Gastrocnemius medialis (tissue), 4 donors: ENCODE results near the gene IL17RE. TPM values are rescaled to one million over a fixed set of nuclear protein-coding genes. Genes with fewer than 3 reads are reported as not detected.
"Not testable (repeated sequence)": the region's sequence is repeated elsewhere in the genome, so short reads cannot be mapped to it uniquely, and the experiment has no call there.

Source experiments
- ATAC-seq, 2 donors: fragments of 150-250 bp; one replicate each; pipeline ENCODE4 v1.9.1; 2016
- DNase-seq, 2 donors: peaks; one replicate each; pipeline ENCODE4 v3.0.0-alpha.2; 2019
- H3K27ac ChIP-seq, 4 donors: fragments of 200-600 bp; sonication (generic); 1 replicate in 1 of 4; 2 replicates in 3 of 4; pipeline ENCODE4 v1.5.1; 2016 to 2018; ENCODE audit warnings: mild to moderate bottlenecking in 2 of 4, moderate library complexity in 1 of 4
- H3K27me3 ChIP-seq, 3 donors: fragments of 200-600 bp; sonication (generic) in 2 of 3; 1 replicate in 1 of 3; 2 replicates in 2 of 3; pipeline versions ENCODE4 v1.5.1 to v1.6.0; 2016 to 2019; ENCODE audit warnings: mild to moderate bottlenecking in 1 of 3, moderate library complexity in 1 of 3
- H3K36me3 ChIP-seq, 2 donors: fragments of 200-600 bp; sonication (generic) in 1 of 2; one replicate each; pipeline ENCODE4 v1.5.1; 2017 to 2018
- H3K4me1 ChIP-seq, 2 donors: fragments of 200-600 bp; sonication (generic) in 1 of 2; one replicate each; pipeline ENCODE4 v1.5.1; 2016 to 2017; ENCODE audit warnings: mild to moderate bottlenecking in 2 of 2
- H3K4me3 ChIP-seq, 4 donors: fragments of 200-600 bp; sonication (generic) in 3 of 4; 1 replicate in 1 of 4; 2 replicates in 3 of 4; pipeline ENCODE4 v1.5.1; 2016 to 2019; ENCODE audit warnings: mild to moderate bottlenecking in 2 of 4
- H3K9me3 ChIP-seq, 3 donors: fragments of 200-600 bp; sonication (generic) in 2 of 3; 1 replicate in 1 of 3; 2 replicates in 2 of 3; pipeline ENCODE4 v1.5.1; 2016 to 2019
- CTCF ChIP-seq, 5 experiments: fragments of 450-650 bp in 3 of 5; fragments of 200-600 bp in 2 of 5; sonication (generic) in 2 of 5; IDR thresholded peaks in 4 of 5; conservative IDR thresholded peaks in 1 of 5; 1 replicate in 4 of 5; 2 replicates in 1 of 5; pipeline ENCODE4 v1.5.1; 2016 to 2019; ENCODE audit warnings: antibody characterized with exemption in 5 of 5, mild to moderate bottlenecking in 3 of 5, moderate library complexity in 3 of 5
- POLR2A ChIP-seq, 2 donors: fragments of 450-650 bp; IDR thresholded peaks; one replicate each; pipeline ENCODE4 v1.6.1; 2017; ENCODE audit warnings: antibody characterized with exemption in 2 of 2, mild to moderate bottlenecking in 2 of 2, moderate library complexity in 2 of 2
- in situ Hi-C, 4 donors: fragments of 200-750 bp; cut with MboI; loops; one replicate each; pipeline versions ENCODE4 v1.15.0 to v1.8.0; 2017; ENCODE audit warnings: low sequenced_read_pairs in 4 of 4
- intact Hi-C: fragments of 100-400 bp; cut with DNase I; formaldehyde crosslinking; loops from one replicate; pipeline ENCODE4 v1.15.1; 2023; ENCODE audit warnings: low total_unique reads
- total RNA-seq, 4 donors: library from RNA; depleted of rRNA; stranded (reverse); fragments of >200 nt; gene quantifications; one replicate each; pipeline versions ENCODE4 v1.1.0 to v1.2.3, GENCODE V29; 2016

IL17RE gene
- total RNA-seq, 4 donors from 2014 or later, result 0.20 to 1.5 (median 0.64) TPM; not detected in 1

- intact Hi-C loops (no loop called here), in situ Hi-C loops (no loop called here)
- H3K4me3 ChIP-seq, result no peak overlapping the region
- TF ChIP-seq CTCF (IDR thresholded peaks at IDR 0.05 in 4 of 5, conservative IDR thresholded peaks at IDR 0.05 in 1 of 5) (no peak), POLR2A (IDR thresholded peaks at IDR 0.05) (no peak)
- H3K36me3 ChIP-seq, result no peaks in the 10 kb centered on the region
- H3K4me1 ChIP-seq, result peaks cover 0 to 7% of the 10 kb centered on the region in 2 donors
- H3K27me3 ChIP-seq, result no peaks in the 10 kb centered on the region
- DNase-seq (peak; percentile 30 to 61), ATAC-seq (peak in 1 of 2 donors; percentile 47)
- H3K9me3 ChIP-seq, result no peaks in the 10 kb centered on the region
- H3K27ac ChIP-seq, result peak overlapping the region in 2 of 4 donors; percentile 16 to 25
Measured at GRCh38 chr3:9864200-9864927, 38.3 kb upstream of the IL17RE start.

- peak overlapping the region in 1 of 4 donors; percentile 16 for H3K27ac ChIP-seq
- H3K4me1 ChIP-seq, H3K36me3 ChIP-seq, intact Hi-C loops, H3K9me3 ChIP-seq, H3K27me3 ChIP-seq, DNase-seq, ATAC-seq, in situ Hi-C loops, H3K4me3 ChIP-seq: not testable (repeated sequence)
Measured at GRCh38 chr3:9865125-9865637, 37.5 kb upstream of the IL17RE start.

GRCh38 chr3:9866639-9867038 is 36.0 kb upstream of the IL17RE start:
- peaks cover 0 to 7% of the 10 kb centered on the region in 2 donors for H3K4me1 ChIP-seq
- intact Hi-C loops (no loop called here), in situ Hi-C loops (no loop called here)
- H3K4me3 ChIP-seq, result no peak overlapping the region
- TF ChIP-seq CTCF (IDR thresholded peaks at IDR 0.05 in 4 of 5, conservative IDR thresholded peaks at IDR 0.05 in 1 of 5) (no peak), POLR2A (IDR thresholded peaks at IDR 0.05) (no peak)
- H3K9me3 ChIP-seq, result no peaks in the 10 kb centered on the region
- peak; percentile 63 to 78 for ATAC-seq
- no peak overlapping the region for H3K27ac ChIP-seq
- no peaks in the 10 kb centered on the region for H3K36me3 ChIP-seq
- no peaks in the 10 kb centered on the region for H3K27me3 ChIP-seq
- DNase-seq, result peak; percentile 33 to 50

GRCh38 chr3:9867106-9867505 is 35.5 kb upstream of the IL17RE start:
- Histone ChIP-seq H3K27ac (no peak overlapping the region), H3K36me3 (no peaks in the 10 kb centered on the region), H3K27me3 (no peaks in the 10 kb centered on the region), H3K9me3 (no peaks in the 10 kb centered on the region), H3K4me1 (peaks cover 0 to 7% of the 10 kb centered on the region in 2 donors), H3K4me3 (no peak overlapping the region)
- DNase-seq (no peak), ATAC-seq (no peak)
- in situ Hi-C loops, result no loop called here
- TF ChIP-seq CTCF (IDR thresholded peaks at IDR 0.05 in 4 of 5, conservative IDR thresholded peaks at IDR 0.05 in 1 of 5) (no peak), POLR2A (IDR thresholded peaks at IDR 0.05) (no peak)
- intact Hi-C loops, result no loop called here

GRCh38 chr3:9869955-9870354 is 32.7 kb upstream of the IL17RE start:
- DNase-seq, result no peak
- TF ChIP-seq CTCF (IDR thresholded peaks at IDR 0.05 in 4 of 5, conservative IDR thresholded peaks at IDR 0.05 in 1 of 5), result no peak
- no peak for TF ChIP-seq POLR2A (IDR thresholded peaks at IDR 0.05)
- intact Hi-C loops, result no loop called here

More at GRCh38 chr3:9869955-9870354, 32.7 kb upstream of the IL17RE start:
- Histone ChIP-seq H3K27ac (no peak overlapping the region), H3K9me3 (no peaks in the 10 kb centered on the region), H3K36me3 (no peaks in the 10 kb centered on the region), H3K4me3 (no peak overlapping the region), H3K4me1 (no peaks in the 10 kb centered on the region), H3K27me3 (no peaks in the 10 kb centered on the region)
- ATAC-seq, result no peak
- in situ Hi-C loops, result no loop called here
